ENCODE data around the gene NHS.
A peak's percentile ranks its signal among the peaks of the same experiment; 100 is the strongest.

Gene NHS

DNA sequence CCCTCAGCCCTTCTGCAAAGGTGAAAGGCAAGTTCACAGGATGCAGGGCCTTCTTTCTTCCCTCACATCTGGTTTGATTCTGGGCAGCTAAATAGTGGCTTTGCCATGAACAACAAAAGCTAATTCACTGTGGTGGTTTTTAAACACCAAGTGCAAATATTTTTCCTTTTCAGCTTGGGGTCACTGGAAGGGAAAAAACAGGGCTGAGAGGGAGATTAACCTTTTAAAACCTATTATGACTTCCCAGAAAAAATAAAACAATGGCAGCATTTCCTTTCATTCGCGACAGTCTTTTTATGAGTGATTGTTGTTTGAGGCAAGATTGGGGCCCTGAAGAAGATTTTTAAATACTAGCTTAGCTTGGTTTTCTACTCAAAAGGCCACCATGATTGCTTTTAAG lies 258.5 kb downstream of the NHS start:
- DNase-seq: no peak

DNA sequence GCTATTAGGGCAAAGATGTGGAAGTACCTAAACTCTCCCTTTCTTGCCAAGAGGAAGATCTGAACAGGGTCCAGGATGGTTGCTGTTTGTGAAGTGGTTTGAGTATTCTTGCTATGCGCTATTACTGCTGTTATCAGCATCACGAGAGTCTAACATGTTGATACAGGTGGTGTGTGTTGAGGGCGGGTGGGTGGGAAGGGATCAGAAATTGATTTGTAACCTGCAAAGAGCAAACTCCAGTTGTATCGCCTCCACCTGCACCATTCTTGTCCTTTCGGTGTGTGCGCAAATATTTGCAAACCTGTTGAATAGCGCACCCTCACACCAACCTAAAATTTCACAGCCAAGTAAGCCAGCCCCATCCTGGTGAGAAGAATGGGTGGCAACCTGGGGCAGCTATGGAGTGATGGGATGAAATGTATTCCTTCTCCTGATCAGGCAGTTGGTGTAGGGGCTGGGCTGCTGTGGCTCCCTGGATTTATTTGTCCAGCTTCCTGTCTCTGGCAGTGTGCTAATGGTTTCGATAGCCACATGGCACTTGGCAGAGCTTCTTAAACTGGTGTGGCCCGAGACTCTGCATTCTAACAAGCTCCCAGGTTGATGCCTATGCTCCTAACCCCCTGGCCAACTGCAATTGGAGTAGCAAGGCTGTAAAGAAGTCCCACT lies 259.7 kb downstream of the NHS start:
- DNase-seq: no peak

- no peak for DNase-seq
Measured at GRCh38 chrX:17635231-17635630, 260.2 kb downstream of the NHS start.

- DNase-seq: no peak
Measured at GRCh38 chrX:17637235-17637634, 262.2 kb downstream of the NHS start.

DNA sequence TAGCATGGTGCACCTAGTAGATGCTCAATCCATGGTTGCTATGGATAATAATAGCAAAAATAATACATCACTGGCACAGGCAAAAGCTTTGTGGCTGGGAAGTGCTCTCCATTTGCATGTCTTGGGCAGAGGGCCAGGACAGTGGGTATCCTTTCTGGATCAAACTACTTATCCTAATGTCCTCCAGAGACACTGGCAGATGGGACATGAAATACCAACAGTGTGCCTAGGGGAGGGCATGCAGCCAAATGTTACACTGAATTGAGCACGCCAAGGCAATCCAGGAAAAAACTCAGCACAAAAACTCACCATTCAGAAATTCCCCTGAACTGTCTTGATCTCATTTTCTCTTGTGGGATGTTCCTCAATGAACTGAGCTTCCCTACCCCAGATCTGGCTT lies 263.7 kb downstream of the NHS start:
- DNase-seq: peak in 1 of 2 experiments; percentile 23

DNA sequence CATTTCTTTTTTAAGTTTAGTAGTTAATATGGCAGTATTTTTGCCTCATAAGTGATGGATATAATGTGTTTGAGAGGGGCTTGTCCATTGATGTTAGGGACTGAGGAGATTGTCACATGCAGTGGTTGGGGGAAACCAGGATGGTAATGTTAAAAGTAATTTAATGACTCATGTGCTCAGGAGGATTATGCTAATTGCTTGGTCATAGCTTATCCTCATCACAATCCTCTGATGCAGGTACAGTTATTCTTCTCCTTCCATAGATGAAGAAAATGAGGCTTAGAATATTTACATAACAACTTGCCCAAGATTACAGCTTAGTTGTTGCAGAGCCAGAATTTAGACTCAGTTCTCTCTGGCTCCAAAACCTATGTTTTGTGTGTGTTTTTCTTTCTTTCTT lies 267.9 kb downstream of the NHS start:
- DNase-seq: no peak

GRCh38 chrX:17643528-17643927 lies 268.5 kb downstream of the NHS start:
- DNase-seq: no peak

DNA sequence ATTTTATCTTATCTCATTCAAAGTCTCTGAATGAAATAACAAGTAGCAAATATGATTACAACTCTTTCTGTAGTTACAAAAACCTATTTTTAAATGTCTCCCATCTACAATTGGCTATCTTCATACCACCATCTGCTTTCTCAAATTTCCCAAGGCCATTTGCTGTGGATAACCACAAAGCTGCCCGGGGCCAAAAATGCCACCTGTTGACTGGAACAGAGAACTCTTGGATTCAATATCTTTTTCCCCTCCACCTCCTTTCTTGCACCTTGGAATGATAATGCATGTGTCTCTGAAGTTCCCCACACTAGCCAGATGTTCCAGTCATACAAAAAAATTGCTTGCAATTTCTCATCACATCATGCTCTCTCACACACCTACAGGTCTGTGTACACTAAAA lies 269.0 kb downstream of the NHS start:
- DNase-seq: no peak

GRCh38 chrX:17654116-17654515 lies 279.1 kb downstream of the NHS start:
- DNase-seq: no peak

DNA sequence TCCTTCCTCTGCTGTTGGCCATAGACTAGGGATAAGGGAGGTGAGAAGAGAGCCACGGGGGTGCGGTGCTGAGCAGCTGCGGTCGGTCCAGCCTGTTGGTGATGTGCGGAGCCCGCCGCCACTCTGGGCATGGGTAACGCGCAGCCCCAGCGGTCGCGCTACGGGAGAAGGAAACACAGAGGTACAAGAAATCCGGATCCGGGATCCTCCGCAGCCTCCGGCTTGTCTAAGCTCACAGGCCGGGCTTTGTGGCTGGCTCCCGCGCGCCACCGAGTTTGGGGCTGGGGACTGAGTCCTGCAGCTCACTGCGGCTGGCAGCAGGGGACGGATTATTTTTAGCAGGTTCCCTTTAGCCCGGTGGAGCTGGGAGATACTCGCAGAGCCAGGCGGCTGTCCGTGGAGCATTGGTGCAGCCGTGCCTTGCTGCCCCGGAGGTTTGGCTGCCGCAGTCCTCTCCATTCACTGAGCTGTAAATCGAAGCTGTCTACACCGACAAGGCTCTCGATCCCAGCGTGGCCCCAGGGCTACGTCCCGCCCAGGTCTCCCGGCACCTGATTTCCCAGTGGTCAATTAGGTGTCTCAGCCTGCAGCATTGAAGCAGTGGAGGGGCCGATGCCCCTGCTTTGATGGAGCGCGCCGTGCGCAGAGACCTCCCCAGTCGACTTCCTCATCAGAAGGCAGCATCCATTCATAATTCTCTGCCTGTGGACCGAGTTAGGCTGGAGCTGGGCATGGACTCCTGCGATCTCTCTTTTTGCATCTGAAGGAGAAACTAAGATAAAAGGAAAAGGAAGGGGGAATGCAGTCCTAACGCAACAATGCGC lies 280.4 kb downstream of the NHS start:
- DNase-seq: no peak

DNA sequence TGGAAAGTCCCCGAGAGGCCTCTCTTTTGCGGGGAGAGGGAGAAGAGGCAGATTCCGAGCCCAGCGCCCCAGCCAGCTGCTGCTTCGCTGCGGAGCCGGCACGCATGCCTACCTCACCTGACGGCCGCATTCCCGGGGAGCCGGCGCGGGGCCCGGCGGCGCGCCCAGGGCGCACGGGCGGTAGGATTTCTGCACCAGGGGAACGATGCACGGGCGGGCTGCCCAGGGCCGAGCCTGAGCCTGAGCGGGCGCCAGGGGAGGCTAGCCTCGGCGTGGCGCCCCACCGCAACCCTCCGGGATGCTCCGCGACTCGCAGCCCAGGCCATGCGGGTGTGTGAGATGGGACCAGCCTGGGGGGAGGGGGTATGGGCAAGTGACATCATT lies 281.0 kb downstream of the NHS start:
- DNase-seq: no peak

DNA sequence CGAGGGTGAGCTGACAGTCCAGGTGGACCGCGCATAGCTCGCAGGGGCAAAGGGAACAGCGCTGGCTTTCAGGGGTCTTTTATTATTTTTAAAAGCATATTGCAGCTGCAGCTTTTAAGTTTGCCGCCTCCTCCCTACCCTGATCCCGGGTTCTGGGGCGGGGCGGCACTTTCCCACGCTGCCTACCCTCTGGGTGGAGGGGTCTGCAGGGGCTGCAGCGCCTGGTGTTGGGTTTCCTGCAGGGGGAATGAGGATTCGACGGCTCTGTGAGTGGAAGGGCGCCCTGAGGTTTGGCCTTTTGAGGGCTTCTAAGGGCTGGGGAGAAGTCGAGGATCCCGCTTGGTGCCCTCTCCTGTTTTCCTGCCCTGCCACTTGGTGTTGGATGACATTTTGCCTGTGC lies 281.6 kb downstream of the NHS start:
- DNase-seq: no peak

- DNase-seq: no peak
Measured at GRCh38 chrX:17662391-17662790, 287.4 kb downstream of the NHS start.

DNA sequence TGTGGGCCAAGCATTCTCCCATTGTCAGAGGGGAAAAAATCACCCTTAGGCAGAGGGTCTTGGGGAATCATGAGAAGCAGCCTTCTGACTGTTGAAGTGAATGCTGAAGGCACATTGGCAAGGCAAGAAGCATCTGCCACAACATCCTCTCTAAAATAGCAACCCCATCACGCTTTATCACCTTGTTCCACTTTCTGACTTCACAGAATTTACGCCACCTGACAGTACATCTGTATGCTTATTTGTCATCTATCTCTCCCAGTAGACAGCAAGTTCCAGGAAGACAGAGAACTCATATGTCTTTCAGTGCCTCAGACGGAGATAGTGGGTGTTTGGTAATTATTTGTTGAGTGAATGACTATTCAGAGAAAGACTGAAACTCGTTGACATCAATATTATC lies 293.9 kb downstream of the NHS start:
- no peak for DNase-seq

DNA sequence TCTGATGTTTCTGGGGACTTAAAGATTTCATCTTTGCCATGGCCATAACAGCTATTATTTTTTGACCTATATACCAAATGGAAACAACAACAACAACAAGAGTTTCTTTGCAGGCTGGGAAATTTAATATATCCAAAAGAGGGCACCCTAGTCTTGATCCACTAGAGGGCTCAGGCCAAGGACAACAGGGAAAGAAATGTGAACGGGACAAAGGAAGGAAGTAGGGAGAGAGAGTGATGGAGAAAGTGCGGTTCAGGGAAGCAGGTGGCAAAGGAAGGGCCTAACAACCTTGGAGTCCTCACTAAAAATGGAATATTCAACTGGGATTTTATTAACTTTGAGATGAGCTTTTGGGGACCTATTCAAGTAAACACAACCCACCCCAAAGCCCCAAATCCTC lies 294.5 kb downstream of the NHS start:
- no peak for DNase-seq

DNA sequence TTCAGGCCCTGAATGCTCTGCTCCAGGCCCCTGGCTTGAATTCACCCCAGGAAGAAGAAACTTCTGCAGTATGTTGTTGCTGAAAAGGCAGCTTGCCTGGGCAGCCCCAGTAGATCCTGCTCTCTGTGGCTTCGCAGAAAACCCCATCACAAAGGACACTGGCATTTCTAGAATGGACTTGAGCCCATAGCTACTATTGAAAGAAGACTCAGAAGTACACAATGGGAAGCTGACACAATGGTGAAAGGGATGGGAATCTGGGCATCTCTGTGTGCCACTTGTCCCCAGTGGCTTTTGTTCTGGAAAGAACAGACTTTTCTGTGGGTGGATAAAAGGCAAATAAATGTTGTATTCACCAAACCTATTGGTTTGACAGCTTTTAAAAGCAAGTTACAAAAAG lies 294.9 kb downstream of the NHS start:
- DNase-seq: no peak

DNA sequence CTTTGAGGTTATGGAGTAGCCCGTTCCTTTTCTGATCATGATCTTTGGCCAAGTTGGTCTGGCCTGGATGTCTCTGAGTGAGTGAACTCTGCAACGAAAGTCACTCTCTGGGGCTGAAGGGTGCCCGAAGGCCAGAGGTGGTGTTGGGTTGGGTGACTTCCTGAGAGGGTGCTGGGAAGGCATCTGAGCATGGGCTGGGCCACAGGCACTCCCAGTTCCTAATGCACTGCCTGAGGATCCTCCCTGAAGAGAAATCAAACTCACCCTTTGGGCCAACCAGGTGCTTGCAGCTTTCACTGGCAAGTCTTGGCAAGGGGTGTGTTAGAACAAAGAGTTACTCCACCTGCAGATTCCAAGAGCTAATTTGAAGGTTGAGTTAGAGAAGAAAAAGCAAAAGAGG lies 295.9 kb downstream of the NHS start:
- DNase-seq: no peak

GRCh38 chrX:17674601-17675000 lies 299.6 kb downstream of the NHS start:
- no peak for DNase-seq

- DNase-seq: no peak
Measured at GRCh38 chrX:17679261-17679660, 304.3 kb downstream of the NHS start.

- no peak for DNase-seq
Measured at GRCh38 chrX:17679820-17680219, 304.8 kb downstream of the NHS start.

GRCh38 chrX:17680732-17681413 lies 305.9 kb downstream of the NHS start:
- no peak for DNase-seq

DNA sequence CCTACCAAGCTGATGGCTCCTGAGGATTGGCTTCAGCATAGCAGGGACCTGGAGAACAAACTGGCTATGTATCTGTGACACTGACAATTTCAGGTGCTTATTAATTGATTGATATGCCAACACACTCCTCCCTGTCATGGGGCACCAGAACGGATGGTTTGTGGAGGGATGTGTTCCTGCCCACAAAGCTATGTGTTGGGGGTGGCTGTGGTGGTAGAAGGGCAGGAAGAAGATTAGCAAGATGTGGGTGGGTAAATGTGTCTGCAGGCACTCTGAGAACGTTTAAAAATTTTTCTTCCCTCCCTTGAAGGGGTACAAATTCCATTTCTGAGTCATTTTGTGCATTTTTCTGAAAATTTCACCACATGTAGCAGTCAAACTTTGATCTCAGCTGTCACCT lies 307.3 kb downstream of the NHS start:
- DNase-seq: no peak

- no peak for DNase-seq
Measured at GRCh38 chrX:17685026-17685425, 310.0 kb downstream of the NHS start.

DNA sequence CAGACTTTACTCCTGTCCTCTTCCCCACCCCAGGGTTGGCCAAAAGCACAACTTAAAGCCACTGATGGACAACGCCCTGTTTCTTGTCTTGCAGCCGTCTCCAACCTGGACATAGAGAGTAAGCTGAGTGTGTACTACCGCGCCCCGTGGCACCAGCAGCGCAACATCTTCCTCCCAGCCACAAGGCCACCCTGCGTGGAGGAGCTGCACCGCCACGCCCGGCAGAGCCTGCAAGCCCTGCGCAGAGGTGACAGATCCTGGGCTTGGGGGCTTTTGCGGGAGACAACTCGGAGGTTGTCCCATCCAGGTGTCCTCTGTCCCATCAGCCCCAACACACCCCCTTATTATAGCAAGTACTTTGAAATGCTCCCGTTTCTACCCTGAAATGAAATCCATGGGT lies 312.6 kb downstream of the NHS start:
- no peak for DNase-seq
